H7 (cell line): ENCODE data around the gene BTD. TPM values are rescaled to one million over a fixed set of nuclear protein-coding genes. Genes with fewer than 3 reads are reported as not detected.

Experiments used
- DNase-seq: peaks from one replicate; pipeline ENCODE4 v3.0.0; 2012
- H3K27me3 ChIP-seq: 2 replicates; pipeline ENCODE4 v1.6.0; 2011; ENCODE audit warnings: mild to moderate bottlenecking, low read length; ENCODE audit not compliant: control insufficient read depth, insufficient read depth
- H3K36me3 ChIP-seq: replicated peaks from 2 replicates; pipeline ENCODE4 v1.5.1; 2011; ENCODE audit warnings: low read length; ENCODE audit not compliant: control insufficient read depth, insufficient read depth
- H3K4me3 ChIP-seq: 2 replicates; pipeline ENCODE4 v1.5.1; 2011; ENCODE audit warnings: low read depth, mild to moderate bottlenecking, control low read depth, low read length, moderate library complexity; ENCODE audit not compliant: insufficient read depth
- total RNA-seq: library from RNA; depleted of rRNA; stranded (reverse); fragments of >200 nt; shearing (Covaris generic); gene quantifications from 2 replicates; pipeline ENCODE4 v1.2.3, GENCODE V29; 2014; rRNA removed

The BTD gene
- total RNA-seq, 1 experiment from 2014 or later: 13.4 TPM

DNA sequence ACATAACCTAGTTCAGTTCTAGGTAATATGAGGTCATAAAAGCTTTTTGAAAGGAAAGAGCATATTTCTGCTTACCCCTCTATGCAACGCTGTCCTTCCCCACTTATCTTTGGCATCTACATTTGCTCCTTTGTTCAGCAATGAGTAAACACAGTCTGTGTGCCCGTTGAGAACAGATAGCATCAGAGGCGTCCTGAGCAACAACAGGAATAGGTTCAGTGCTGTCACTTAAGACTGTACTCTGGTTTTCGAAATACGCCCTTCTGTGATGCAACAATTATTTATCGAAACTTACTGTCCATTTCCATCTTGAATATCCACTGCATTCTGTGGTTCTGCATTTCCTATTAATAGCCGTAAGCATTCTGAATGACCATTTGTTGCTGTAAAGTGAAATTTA, 84.4 kb downstream of the BTD start:
- no peak for DNase-seq
- peaks cover 9% of the 10 kb centered on the region for H3K36me3 ChIP-seq
- no peaks in the 10 kb centered on the region for H3K27me3 ChIP-seq
- no peak overlapping the region for H3K4me3 ChIP-seq

DNA sequence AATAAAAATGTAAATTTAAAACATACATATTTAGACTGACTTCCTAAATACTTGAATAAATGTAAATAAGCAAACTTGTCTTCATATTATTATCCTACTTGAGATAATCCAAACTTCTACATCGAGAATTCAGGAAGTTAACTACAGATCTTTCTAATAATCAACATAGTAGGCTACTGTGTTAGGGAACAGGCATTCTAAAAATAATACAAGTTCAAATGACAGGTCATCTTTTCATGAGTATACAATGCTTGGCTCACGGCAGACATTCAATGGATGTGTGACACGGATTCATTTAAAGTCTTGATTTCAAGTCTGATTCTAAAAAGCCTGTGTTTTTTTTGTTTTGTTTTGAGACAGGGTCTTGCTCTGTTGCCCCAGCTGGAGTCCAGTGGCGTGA, 88.7 kb downstream of the BTD start:
- DNase-seq: no peak
- H3K36me3 ChIP-seq: peaks cover 4% of the 10 kb centered on the region
- no peak overlapping the region for H3K4me3 ChIP-seq
- H3K27me3 ChIP-seq: no peaks in the 10 kb centered on the region

DNA sequence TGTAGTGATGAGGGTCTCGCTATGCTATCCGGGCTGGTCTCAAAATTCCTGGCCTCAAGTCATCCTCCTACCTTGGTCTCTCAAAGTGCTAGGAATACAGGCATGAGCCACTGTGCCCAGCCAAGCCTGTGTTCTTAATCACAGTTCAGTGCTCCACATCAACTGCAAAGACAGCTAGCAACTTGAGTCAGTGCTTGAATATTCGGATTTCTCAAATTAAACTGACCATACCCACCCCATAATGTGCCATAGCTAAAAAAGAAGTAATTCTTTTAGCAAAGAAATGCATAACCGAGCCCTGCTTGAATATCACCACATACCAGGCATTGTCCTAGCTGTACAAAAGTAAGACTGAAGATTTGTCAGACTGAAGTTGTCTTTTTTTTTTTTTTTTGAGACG, 89.2 kb downstream of the BTD start:
- Histone ChIP-seq H3K4me3 (no peak overlapping the region), H3K36me3 (peaks cover 4% of the 10 kb centered on the region), H3K27me3 (no peaks in the 10 kb centered on the region)
- no peak for DNase-seq

DNA sequence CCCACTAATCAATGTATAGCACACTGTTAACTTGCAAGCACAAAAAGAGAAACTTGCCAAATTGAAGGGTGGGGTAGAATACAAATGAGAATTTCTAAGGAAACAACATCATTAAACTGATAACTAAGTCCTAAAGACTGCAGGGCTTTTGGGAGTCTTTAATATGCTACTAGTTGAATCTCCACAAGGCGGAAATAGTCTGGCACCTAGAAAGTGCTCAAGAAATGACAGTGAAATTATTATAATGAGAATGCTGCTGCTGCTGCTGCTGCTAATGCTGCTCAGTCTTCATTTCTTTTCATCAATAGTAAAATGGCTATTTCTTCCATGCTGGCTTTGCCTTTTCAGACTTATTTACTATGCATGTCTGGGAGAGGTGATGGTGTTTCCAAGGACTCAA, 91.8 kb downstream of the BTD start:
- Histone ChIP-seq H3K36me3 (peaks cover 4% of the 10 kb centered on the region), H3K4me3 (no peak overlapping the region), H3K27me3 (no peaks in the 10 kb centered on the region)
- DNase-seq: no peak

DNA sequence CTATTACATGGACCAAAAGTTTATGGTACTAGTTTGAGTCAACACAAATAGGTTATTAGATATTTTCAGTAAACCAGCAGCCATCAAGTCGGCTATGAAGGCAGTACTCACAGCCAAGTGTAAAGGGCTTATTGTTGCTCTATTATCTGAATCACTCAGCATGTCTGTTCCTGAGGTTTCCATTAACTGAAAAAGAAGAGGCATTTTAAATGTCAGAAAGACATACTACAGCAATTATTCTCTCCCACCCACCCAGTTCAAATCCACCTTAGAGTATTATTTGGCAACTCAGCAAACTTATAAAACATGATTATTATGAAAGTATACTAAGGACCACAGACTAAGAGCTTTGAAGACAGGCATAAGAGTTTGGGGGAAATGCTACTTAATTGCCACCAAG, 93.1 kb downstream of the BTD start:
- Histone ChIP-seq H3K4me3 (no peak overlapping the region), H3K27me3 (no peaks in the 10 kb centered on the region), H3K36me3 (no peaks in the 10 kb centered on the region; the same call in 1 of the 2 replicates)
- no peak for DNase-seq

Other genes starting within 250 kb of the BTD start
- gene METTL6, start 174.2 kb upstream of the BTD start, total RNA-seq: 13.3 and 14.0 TPM in 2 replicates
- gene EAF1, start 174.1 kb upstream of the BTD start, total RNA-seq: 25.7 and 31.2 TPM in 2 replicates
- 0.52 and 1.00 TPM in 2 replicates for gene COLQ, start 80.0 kb upstream of the BTD start, total RNA-seq
- gene HACL1, start 176 bp upstream of the BTD start, total RNA-seq: 52.0 and 69.3 TPM in 2 replicates
- gene ANKRD28, start 196.2 kb downstream of the BTD start, total RNA-seq: 28.5 and 38.9 TPM in 2 replicates